Esophagus squamous epithelium (tissue), 4 donors: Measurements from ENCODE around the gene ADPRHL1.

ENCODE experiments used
- CTCF ChIP-seq, 6 experiments: fragments of 450-650 bp in 4 of 6; fragments of 200-600 bp in 2 of 6; sonication (generic) in 2 of 6; IDR thresholded peaks; one replicate each; pipeline ENCODE4 v1.5.1; 2016 to 2019; ENCODE audit warnings: antibody characterized with exemption in 6 of 6, mild to moderate bottlenecking in 4 of 6, moderate library complexity in 4 of 6
- POLR2A ChIP-seq, 4 donors: fragments of 450-650 bp; IDR thresholded peaks; one replicate each; pipeline ENCODE4 v1.6.1; 2017; ENCODE audit warnings: antibody characterized with exemption in 4 of 4, mild to moderate bottlenecking in 4 of 4, moderate library complexity in 3 of 4

- no peak for TF ChIP-seq POLR2A (IDR thresholded peaks at IDR 0.05)
- no peak for TF ChIP-seq CTCF (IDR thresholded peaks at IDR 0.05)
These were observed 24.2 kb downstream of the ADPRHL1 start for GRCh38 chr13:113428871-113429607.
